ENCODE measurements around the gene DAB2. TPM values are rescaled to one million over a fixed set of nuclear protein-coding genes. Genes with fewer than 3 reads are reported as not detected.

Gene DAB2
- total and polyA plus RNA-seq, 4 donors: 10.0 to 25.6 (median 16.1) TPM

- no peak overlapping the region for H3K9ac ChIP-seq (ENCODE audit: low read depth in 1 of 2, low read length in 2 of 2)
- no peak for TF ChIP-seq FOXA2 (IDR thresholded peaks at IDR 0.05)
- no peak for TF ChIP-seq RXRA (IDR thresholded peaks at IDR 0.05)
- TF ChIP-seq TAF1 (conservative IDR thresholded peaks at IDR 0.05): no peak
- no peak for TF ChIP-seq HNF4G (IDR thresholded peaks at IDR 0.05)
- TF ChIP-seq JUND (IDR thresholded peaks at IDR 0.05): no peak
- TF ChIP-seq FOXA1 (IDR thresholded peaks at IDR 0.05): no peak
- TF ChIP-seq ZBTB33 (IDR thresholded peaks at IDR 0.05): no peak
- peak; percentile 83 for TF ChIP-seq NR2F2 (IDR thresholded peaks at IDR 0.05)
- TF ChIP-seq YY1 (IDR thresholded peaks at IDR 0.05): no peak
- no peak for TF ChIP-seq MAX (IDR thresholded peaks at IDR 0.05)
- no peak for TF ChIP-seq SP1 (IDR thresholded peaks at IDR 0.05)
- TF ChIP-seq EGR1 (IDR thresholded peaks at IDR 0.05; ENCODE audit: low read depth in 2 of 2): no peak
- TF ChIP-seq HNF4A (conservative IDR thresholded peaks at IDR 0.05): peak in 1 of 2 donors; percentile 38
- TF ChIP-seq CTCF (IDR thresholded peaks at IDR 0.05; ENCODE audit: low read depth, low read length, missing input control): no peak
- TF ChIP-seq ATF3 (IDR thresholded peaks at IDR 0.05): no peak
- TF ChIP-seq REST (IDR thresholded peaks at IDR 0.05): peak; percentile 91
- no peak for TF ChIP-seq GABPA (IDR thresholded peaks at IDR 0.05 in 1 of 2, conservative IDR thresholded peaks at IDR 0.05 in 1 of 2)
- TF ChIP-seq RAD21 (IDR thresholded peaks at IDR 0.05): no peak
- no peaks in the 10 kb centered on the region for H3K36me3 ChIP-seq (ENCODE audit: control insufficient read depth in 4 of 4, insufficient read depth in 3 of 4, low read depth in 1 of 4, low read length in 3 of 4)
- 29% methylated on average over 5 of the region's 5 CpGs for whole genome bisulfite sequencing
- no peaks in the 10 kb centered on the region for H3K9me3 ChIP-seq (ENCODE audit: control insufficient read depth in 4 of 4, low read length in 3 of 4)
- H3K27ac ChIP-seq (ENCODE audit: low read depth in 1 of 2, low read length in 2 of 2): peak overlapping the region in 1 of 2 donors; percentile 13
- H3K4me3 ChIP-seq (ENCODE audit: low read depth in 1 of 3, low read length in 3 of 3): no peak overlapping the region
- peaks cover 3 to 10% (median 5%) of the 10 kb centered on the region in 4 donors for H3K4me1 ChIP-seq (ENCODE audit: control insufficient read depth in 4 of 4, insufficient read depth in 4 of 4, low read length in 3 of 4)
- H3K27me3 ChIP-seq (ENCODE audit: control insufficient read depth in 4 of 4, insufficient read depth in 4 of 4, low read length in 3 of 4): no peaks in the 10 kb centered on the region
- DNase-seq (ENCODE audit: low spot score): no peak
These were observed 23.8 kb downstream of the DAB2 start for GRCh38 chr5:39400713-39401578.

All from liver (tissue), 9 donors.